HG02973 (cell line): ENCODE data around the gene COBL.

Source experiments
- ATAC-seq: cut with Tn5 transposase; IDR thresholded peaks from one replicate; pipeline ENCODE4 v1.9.1; 2021; ENCODE audit warnings: moderate library complexity; ENCODE audit not compliant: unreplicated experiment

COBL gene

GRCh38 chr7:51276091-51276605 is 40.5 kb downstream of the COBL start:
- no peak for ATAC-seq

DNA sequence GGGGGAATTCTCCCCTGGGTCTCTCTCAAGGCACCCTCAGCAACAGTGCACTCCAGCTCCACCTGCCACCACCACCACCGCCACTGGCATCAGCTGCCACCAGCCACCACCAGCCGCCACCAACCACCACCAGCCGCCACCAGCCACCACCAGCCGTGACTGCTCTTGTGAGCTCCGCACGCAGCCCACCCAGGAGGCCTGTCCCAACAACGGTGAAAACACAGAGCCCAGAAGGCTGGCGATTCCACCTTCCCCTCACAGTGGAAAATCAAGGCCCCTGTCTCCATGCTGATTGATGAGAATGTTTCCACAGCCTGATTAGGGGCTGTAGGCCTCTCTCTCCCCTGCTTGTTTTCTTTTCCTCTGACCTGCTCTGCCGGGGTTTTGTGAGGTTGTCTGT is 41.1 kb downstream of the COBL start:
- ATAC-seq: no peak

DNA sequence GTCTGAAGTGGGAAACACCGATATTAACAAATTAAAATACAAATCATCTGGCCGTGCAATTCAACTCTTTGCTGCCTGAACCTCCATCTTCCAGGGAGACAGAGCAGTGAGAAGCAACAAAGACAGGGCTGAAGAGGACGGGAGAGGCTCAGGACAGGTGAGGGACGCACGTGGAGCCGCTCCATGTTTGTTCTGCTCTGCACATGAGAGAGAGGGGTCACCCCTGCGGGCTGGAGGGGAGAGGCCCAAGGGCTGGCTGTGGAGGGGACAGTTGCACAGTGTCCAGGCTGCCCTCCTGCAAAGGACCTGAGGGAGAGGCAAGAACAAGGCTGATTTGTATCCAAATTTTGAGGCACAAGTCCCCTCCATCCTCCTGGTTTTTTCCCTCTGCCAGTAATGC is 41.7 kb downstream of the COBL start:
- ATAC-seq: no peak

GRCh38 chr7:51274001-51274400 is 42.6 kb downstream of the COBL start:
- no peak for ATAC-seq

GRCh38 chr7:51273360-51273759 is 43.2 kb downstream of the COBL start:
- ATAC-seq: no peak

- ATAC-seq: no peak
Observed at GRCh38 chr7:51270965-51271364, 45.6 kb downstream of the COBL start.

DNA sequence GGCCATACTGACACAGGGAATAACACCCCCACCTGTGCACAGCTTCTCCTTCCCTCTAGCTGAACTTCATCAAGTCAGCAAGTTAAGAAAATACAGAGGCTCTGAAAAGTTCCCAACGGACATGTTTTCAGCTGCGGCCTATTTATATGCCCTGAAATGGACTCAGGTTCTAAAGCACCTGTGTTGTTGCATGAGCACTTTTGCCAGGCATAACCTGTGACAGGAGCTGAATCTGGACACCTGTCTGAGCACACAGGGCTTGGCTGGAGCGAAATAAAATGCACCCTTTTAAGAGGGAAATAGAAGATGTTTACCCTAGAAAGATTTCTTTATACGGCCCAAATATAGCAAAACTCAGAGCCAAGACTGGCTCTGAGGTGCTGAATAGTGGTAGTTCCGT is 46.7 kb downstream of the COBL start:
- no peak for ATAC-seq

DNA sequence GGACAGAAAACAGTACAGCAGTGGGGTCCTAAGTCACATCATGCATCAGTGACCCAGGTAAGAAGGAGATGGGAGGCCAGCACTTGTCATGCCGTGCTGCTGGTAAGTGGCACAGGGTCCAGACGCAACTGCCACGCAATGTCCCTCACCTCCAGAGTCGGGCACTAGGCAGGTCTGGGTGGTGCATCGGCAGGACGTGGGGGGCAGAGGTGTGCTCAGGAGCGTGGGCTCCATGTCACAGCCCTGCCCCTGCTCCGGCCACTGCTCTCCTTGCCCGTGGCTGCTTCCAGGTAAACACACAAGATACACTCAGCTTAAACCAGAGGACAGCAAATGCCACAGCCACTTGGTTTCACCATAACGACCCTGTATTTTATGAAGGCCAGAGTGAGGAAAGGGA is 47.3 kb downstream of the COBL start:
- no peak for ATAC-seq

DNA sequence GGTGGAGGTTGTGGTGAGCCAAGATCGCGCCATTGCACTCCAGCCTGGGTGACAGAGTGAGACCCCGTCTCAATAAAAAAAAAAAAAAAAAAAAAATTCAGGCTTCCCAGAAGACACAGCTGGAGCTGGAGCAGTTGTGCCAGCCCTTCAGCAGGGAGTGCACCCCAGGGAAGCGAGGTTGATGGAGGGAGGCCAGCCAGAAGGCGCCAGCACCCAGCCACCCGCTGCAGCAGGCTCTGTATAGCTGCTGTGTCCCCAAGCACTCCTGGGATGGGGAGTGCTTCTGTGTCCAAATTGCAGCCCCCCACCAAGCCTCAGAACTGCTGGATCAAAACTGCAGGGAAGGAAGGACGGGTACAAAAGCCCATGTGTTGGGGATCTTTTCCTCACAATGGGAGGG is 47.8 kb downstream of the COBL start:
- ATAC-seq: no peak

DNA sequence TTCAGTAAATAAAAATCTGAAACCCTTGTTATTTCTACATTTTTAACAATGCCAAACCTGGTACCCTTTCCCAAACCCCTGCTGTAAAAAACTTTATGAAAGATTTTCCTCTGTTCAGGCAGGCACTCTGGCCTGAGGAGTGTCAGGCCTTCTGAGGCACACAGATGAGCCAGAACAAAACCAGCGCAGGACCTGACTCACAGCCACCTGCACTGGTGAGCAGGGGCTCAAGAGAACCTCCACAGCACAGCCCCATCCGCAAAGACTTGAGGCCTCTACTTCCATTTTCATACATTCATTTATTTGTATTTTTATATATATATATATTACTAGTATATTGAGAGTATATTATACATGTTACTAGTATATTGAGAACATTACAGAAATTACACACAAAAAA is 49.4 kb downstream of the COBL start:
- no peak for ATAC-seq

DNA sequence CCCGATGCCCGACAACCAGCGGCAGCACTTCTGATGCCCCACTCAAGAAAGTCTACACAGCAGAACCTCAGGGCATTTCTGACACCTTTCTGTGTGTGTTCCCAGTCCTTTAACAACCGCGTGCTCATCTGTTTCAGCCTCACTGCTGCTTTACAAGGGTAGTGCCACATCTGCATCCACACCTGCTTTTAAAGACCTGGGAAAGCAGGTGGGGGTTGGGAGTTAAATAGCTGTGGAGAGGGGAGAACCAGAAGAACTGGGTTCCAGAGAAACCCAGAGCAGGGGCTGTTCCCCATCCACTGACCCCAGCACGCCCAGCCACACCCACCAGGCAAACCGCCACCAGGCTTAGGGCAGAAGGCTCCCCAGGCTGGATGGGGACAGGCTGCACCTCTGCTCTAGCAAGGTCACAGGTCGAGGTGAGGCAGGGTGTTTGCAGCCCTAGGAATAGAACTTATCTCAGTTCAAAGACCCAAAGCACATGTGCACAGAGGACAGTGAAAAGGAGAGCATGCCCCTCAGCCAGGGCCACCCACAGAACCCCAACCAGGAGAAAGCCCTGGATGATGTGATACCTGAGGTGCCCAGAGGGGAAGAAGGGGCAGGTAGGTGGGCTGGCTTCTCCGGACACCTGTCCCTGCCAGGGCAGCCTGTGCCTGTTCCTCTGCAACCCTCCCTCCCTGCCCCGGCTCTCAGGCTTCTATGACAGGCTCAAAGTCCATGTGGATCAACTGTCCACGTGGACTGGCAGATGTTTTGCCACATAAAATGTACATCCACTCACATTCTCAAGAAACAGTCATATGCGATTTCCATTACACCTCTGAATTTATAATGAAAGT is 51.3 kb downstream of the COBL start:
- no peak for ATAC-seq

DNA sequence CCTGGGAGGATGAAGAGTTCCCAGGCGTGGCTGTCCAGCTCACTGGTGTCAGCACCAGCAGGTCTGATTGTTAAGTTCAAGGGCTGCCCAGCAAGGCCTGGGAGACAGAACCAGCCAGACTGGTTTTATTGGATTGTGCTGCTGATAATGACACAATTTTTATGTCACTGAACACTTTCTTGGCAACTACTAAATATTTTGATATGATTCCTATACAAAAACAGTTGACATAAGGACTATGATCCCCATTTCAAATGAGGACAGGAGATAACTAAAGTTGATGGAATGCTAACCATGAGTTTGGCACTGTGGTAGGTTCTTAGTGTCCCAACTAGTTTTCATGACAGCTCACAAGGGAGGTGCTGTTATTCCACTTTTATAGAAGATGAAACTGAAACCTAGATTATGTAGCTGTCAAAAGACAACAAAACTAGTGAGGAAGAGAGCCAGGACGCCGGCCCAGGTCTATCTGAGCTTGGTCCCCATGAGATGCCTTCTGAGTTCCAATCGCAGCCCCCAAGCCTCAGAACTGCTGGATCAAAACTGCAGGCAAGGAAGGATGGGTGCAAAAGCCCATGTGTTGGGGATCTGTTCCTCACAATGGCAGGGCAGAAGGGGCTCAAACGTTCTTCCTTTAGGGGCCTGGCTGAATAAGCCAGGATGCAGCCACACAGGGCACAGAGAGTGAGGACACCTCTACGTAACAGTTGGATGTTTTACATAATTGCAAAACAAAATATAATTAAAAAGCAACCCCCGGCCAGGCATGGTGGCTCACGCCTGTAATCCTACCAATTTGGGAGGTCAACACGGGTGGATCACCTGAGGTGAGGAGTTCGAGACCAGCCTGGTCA is 52.8 kb downstream of the COBL start:
- ATAC-seq: no peak

- ATAC-seq: no peak
Observed at GRCh38 chr7:51262796-51263531, 53.6 kb downstream of the COBL start.

- ATAC-seq: no peak
Observed at GRCh38 chr7:51261950-51262795, 54.4 kb downstream of the COBL start.

GRCh38 chr7:51261117-51261835 is 55.3 kb downstream of the COBL start:
- no peak for ATAC-seq

DNA sequence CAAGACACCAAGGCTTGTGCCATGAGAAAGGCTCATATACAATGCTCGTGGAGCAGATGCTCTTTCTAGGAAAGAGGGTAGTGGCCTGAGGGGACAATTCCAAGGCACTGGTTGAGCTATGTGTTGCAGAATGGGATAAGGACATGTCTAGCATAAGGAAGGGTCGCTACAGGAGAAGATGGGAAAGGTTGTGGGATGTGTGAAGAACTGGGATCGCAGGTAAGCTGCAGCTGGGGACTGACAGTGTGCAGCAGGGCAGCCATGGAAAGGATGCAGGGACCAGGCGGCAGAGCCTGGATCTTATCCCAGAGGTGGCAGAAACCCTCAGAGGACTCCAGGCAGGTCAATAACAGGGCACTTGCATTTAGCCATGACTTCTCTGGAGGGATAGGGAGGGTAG is 56.1 kb downstream of the COBL start:
- no peak for ATAC-seq

DNA sequence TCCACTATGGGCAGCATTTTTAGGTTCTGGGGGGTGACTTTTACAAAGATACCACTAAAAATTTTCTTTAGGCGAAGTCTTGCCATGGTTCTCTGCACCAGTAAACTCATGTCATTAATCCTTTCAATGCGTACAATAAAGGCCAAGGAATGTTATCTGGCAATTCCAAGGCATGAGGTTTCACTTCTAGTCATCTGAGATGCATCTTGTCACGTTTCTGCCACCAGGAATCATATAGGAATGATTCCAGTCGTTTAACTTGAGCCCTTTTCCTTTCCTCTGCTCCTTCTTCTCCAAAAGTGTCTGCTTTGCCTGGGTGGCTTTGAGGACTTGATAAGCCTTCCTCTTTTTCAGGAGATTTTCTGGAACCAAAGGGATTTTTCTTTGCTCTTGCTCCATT is 56.8 kb downstream of the COBL start:
- no peak for ATAC-seq

- no peak for ATAC-seq
Observed at GRCh38 chr7:51256916-51257315, 59.7 kb downstream of the COBL start.

DNA sequence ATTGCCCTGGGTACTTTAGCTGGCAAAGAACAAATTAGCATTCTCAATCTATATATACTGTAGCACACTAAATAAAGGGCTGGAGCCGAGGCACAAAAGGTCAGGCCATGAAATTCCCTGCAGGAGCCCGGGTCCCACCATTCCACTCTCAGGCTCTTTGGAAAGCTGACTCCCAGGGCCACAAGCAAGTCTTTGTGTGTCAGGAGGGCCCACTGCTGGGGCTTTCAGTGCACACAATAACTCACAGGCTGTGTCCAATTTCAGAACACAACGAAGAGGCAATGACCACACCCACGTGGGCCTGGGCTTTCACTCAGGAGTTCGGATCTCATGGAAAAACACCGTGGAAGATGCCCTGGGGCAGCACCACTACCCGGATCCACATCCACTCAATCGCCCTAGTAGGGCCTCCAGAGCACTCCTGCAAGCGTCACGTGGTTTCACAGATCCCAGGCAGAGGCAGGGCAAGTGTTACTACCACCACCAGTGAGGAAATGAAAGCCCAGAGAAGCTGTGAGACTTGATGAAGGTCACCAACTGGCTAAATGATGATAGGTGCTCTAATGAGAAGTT is 60.3 kb downstream of the COBL start:
- no peak for ATAC-seq
